Vagina (tissue), 2 donors: ENCODE data around the gene RCC2. TPM values are rescaled to one million over a fixed set of nuclear protein-coding genes. Genes with fewer than 3 reads are reported as not detected.
"Not testable (repeated sequence)": the region's sequence is repeated elsewhere in the genome, so short reads cannot be mapped to it uniquely, and the experiment has no call there.

Source experiments
- DNase-seq, 2 donors: peaks; one replicate each; pipeline ENCODE4 v3.0.0-alpha.2; 2017; ENCODE audit errors: extremely low spot score in 2 of 2
- H3K27ac ChIP-seq: fragments of 200-600 bp; sonication (generic); one replicate; pipeline ENCODE4 v1.5.1; 2019
- H3K27me3 ChIP-seq: fragments of 200-600 bp; sonication (generic); one replicate; pipeline ENCODE4 v1.5.1; 2019
- H3K36me3 ChIP-seq, 2 donors: fragments of 200-600 bp; sonication (generic); one replicate each; pipeline ENCODE4 v1.5.1; 2017 to 2019
- H3K4me1 ChIP-seq: fragments of 200-600 bp; sonication (generic); one replicate; pipeline ENCODE4 v1.5.1; 2019
- H3K4me3 ChIP-seq, 2 donors: fragments of 200-600 bp; sonication (generic); 1 replicate in 1 of 2; 2 replicates in 1 of 2; pipeline ENCODE4 v1.5.1; 2016 to 2019
- H3K9me3 ChIP-seq: fragments of 200-600 bp; sonication (generic); one replicate; pipeline ENCODE4 v1.5.1; 2019
- CTCF ChIP-seq, 3 experiments: fragments of 450-650 bp in 2 of 3; fragments of 200-600 bp in 1 of 3; sonication (generic) in 1 of 3; IDR thresholded peaks; one replicate each; pipeline ENCODE4 v1.5.1; 2017 to 2019; ENCODE audit warnings: antibody characterized with exemption in 3 of 3, mild to moderate bottlenecking in 2 of 3, moderate library complexity in 2 of 3
- POLR2A ChIP-seq, 2 donors: fragments of 450-650 bp; IDR thresholded peaks; one replicate each; pipeline ENCODE4 v1.6.1; 2017; ENCODE audit warnings: antibody characterized with exemption in 2 of 2, mild to moderate bottlenecking in 2 of 2, moderate library complexity in 2 of 2
- POLR2AphosphoS5 ChIP-seq, 2 donors: sonication (generic); formaldehyde crosslinking; IDR thresholded peaks; one replicate each; pipeline ENCODE4 v1.9.0; 2017; ENCODE audit warnings: antibody characterized with exemption in 2 of 2, mild to moderate bottlenecking in 2 of 2, low read depth in 1 of 2; ENCODE audit not compliant: insufficient read depth in 1 of 2
- intact Hi-C: fragments of 100-400 bp; cut with DNase I; formaldehyde crosslinking; loops from one replicate; pipeline ENCODE4 v1.15.1; 2023
- total RNA-seq: library from RNA; depleted of rRNA; stranded (reverse); fragments of >200 nt; gene quantifications from one replicate; pipeline ENCODE4 v1.2.3, GENCODE V29; 2016

RCC2 gene
- total RNA-seq, 1 donor from 2014 or later, result 31.2 TPM

- intact Hi-C loops, result no loop called here
- TF ChIP-seq POLR2AphosphoS5 (IDR thresholded peaks at IDR 0.05; ENCODE audit: insufficient read depth in 1 of 2, low read depth in 1 of 2) (peak in 1 of 2 donors; percentile 30), POLR2A (IDR thresholded peaks at IDR 0.05) (no peak)
- no peak overlapping the region for H3K27ac ChIP-seq
- H3K9me3 ChIP-seq, result no peaks in the 10 kb centered on the region
- no peaks in the 10 kb centered on the region for H3K36me3 ChIP-seq
- no peaks in the 10 kb centered on the region for H3K4me1 ChIP-seq
- no peak overlapping the region for H3K4me3 ChIP-seq
- no peaks in the 10 kb centered on the region for H3K27me3 ChIP-seq
- DNase-seq, result no peak
These were observed 36.3 kb upstream of the RCC2 start for GRCh38 chr1:17475752-17476151.

GRCh38 chr1:17474836-17475555 lies 35.5 kb upstream of the RCC2 start:
- H3K9me3 ChIP-seq, H3K27me3 ChIP-seq, DNase-seq, H3K36me3 ChIP-seq, intact Hi-C loops, H3K27ac ChIP-seq, H3K4me1 ChIP-seq, H3K4me3 ChIP-seq: not testable (repeated sequence)

GRCh38 chr1:17472814-17473213 lies 33.3 kb upstream of the RCC2 start:
- no peak for TF ChIP-seq POLR2AphosphoS5 (IDR thresholded peaks at IDR 0.05; ENCODE audit: insufficient read depth in 1 of 2, low read depth in 1 of 2)
- TF ChIP-seq CTCF (IDR thresholded peaks at IDR 0.05), result no peak
- TF ChIP-seq POLR2A (IDR thresholded peaks at IDR 0.05), result no peak
- Histone ChIP-seq H3K36me3 (no peaks in the 10 kb centered on the region), H3K4me3 (no peak overlapping the region), H3K27ac (no peak overlapping the region), H3K4me1 (no peaks in the 10 kb centered on the region), H3K9me3 (no peaks in the 10 kb centered on the region), H3K27me3 (no peaks in the 10 kb centered on the region)
- DNase-seq, result no peak
- intact Hi-C loops, result no loop called here

- intact Hi-C loops, result no loop called here
- no peak for DNase-seq
- Histone ChIP-seq H3K9me3 (no peaks in the 10 kb centered on the region), H3K27ac (no peak overlapping the region), H3K27me3 (no peaks in the 10 kb centered on the region), H3K36me3 (no peaks in the 10 kb centered on the region), H3K4me1 (no peaks in the 10 kb centered on the region), H3K4me3 (no peak overlapping the region)
- no peak for TF ChIP-seq POLR2AphosphoS5 (IDR thresholded peaks at IDR 0.05; ENCODE audit: insufficient read depth in 1 of 2, low read depth in 1 of 2)
- TF ChIP-seq POLR2A (IDR thresholded peaks at IDR 0.05), result no peak
- TF ChIP-seq CTCF (IDR thresholded peaks at IDR 0.05), result no peak
These were observed 31.9 kb upstream of the RCC2 start for GRCh38 chr1:17471393-17471792.

GRCh38 chr1:17470021-17470799 lies 30.7 kb upstream of the RCC2 start:
- no peaks in the 10 kb centered on the region for H3K9me3 ChIP-seq
- intact Hi-C loops, result no loop called here
- TF ChIP-seq CTCF (IDR thresholded peaks at IDR 0.05), result no peak
- no peak for TF ChIP-seq POLR2AphosphoS5 (IDR thresholded peaks at IDR 0.05; ENCODE audit: insufficient read depth in 1 of 2, low read depth in 1 of 2)
- no peak for TF ChIP-seq POLR2A (IDR thresholded peaks at IDR 0.05)
- no peaks in the 10 kb centered on the region for H3K27me3 ChIP-seq
- no peaks in the 10 kb centered on the region for H3K36me3 ChIP-seq
- H3K4me1 ChIP-seq, result no peaks in the 10 kb centered on the region
- DNase-seq, result no peak
- H3K27ac ChIP-seq, result no peak overlapping the region
- no peak overlapping the region for H3K4me3 ChIP-seq

- H3K27me3 ChIP-seq, H3K36me3 ChIP-seq, intact Hi-C loops, H3K9me3 ChIP-seq, DNase-seq, H3K4me1 ChIP-seq, H3K27ac ChIP-seq, H3K4me3 ChIP-seq: not testable (repeated sequence)
These were observed 29.1 kb upstream of the RCC2 start for GRCh38 chr1:17468357-17469265.
